Activated CD4-positive, alpha-beta T cell treated with anti-CD3 and anti-CD28 coated beads for 4 hours (primary cell): ENCODE measurements around the gene IFT81.
"Not testable (repeated sequence)": the region's sequence is repeated elsewhere in the genome, so short reads cannot be mapped to it uniquely, and the experiment has no call there.

Experiments used
- DNase-seq, 2 donors: peaks; one replicate each; pipeline ENCODE4 v3.0.0-alpha.2; 2020

IFT81 gene

GRCh38 chr12:110124269-110124995, at the start of gene IFT81:
Gene IFT81, plus strand, starts transcription at chr12:110124357. Its CDS starts 3,024 bp downstream, at chr12:110127381.
- DNase-seq: peak; percentile 96 to 97

- DNase-seq: no peak
Observed at GRCh38 chr12:110075880-110076279, 48.3 kb upstream of the IFT81 start.

GRCh38 chr12:110077800-110078199, 46.4 kb upstream of the IFT81 start:
- DNase-seq: no peak

- DNase-seq: peak; percentile 70 to 75
Observed at GRCh38 chr12:110079477-110080400, 44.4 kb upstream of the IFT81 start.

- DNase-seq: no peak
Observed at GRCh38 chr12:110080410-110080809, 43.7 kb upstream of the IFT81 start.

- no peak for DNase-seq
Observed at GRCh38 chr12:110084314-110085015, 39.7 kb upstream of the IFT81 start.

- DNase-seq: not testable (repeated sequence)
Observed at GRCh38 chr12:110088216-110088615, 35.9 kb upstream of the IFT81 start.

GRCh38 chr12:110088936-110089335, 35.2 kb upstream of the IFT81 start:
- no peak for DNase-seq

- no peak for DNase-seq
Observed at GRCh38 chr12:110090266-110091135, 33.7 kb upstream of the IFT81 start.

GRCh38 chr12:110091136-110091711, 32.9 kb upstream of the IFT81 start:
- DNase-seq: no peak

- DNase-seq: no peak
Observed at GRCh38 chr12:110093631-110094311, 30.4 kb upstream of the IFT81 start.

- peak; percentile 46 to 66 for DNase-seq
Observed at GRCh38 chr12:110100315-110100970, 23.7 kb upstream of the IFT81 start.

GRCh38 chr12:110102255-110102654, 21.9 kb upstream of the IFT81 start:
- no peak for DNase-seq

- no peak for DNase-seq
Observed at GRCh38 chr12:110104188-110105094, 19.7 kb upstream of the IFT81 start.

- no peak for DNase-seq
Observed at GRCh38 chr12:110105159-110105558, 19.0 kb upstream of the IFT81 start.

- DNase-seq: no peak
Observed at GRCh38 chr12:110105986-110106385, 18.2 kb upstream of the IFT81 start.

GRCh38 chr12:110107369-110108281, 16.5 kb upstream of the IFT81 start:
- DNase-seq: no peak

GRCh38 chr12:110108309-110109036, 15.7 kb upstream of the IFT81 start:
- no peak for DNase-seq
